Measurements from ENCODE around the gene PATL2.
"Not testable (repeated sequence)": the region's sequence is repeated elsewhere in the genome, so short reads cannot be mapped to it uniquely, and the experiment has no call there.

PATL2 gene

GRCh38 chr15:44654858-44655257 lies 56.3 kb downstream of the PATL2 start:
- no peak for DNase-seq (ENCODE audit: low read depth in 2 of 2, low spot score in 1 of 2)

GRCh38 chr15:44647637-44648036 lies 63.5 kb downstream of the PATL2 start:
- no peak for DNase-seq (ENCODE audit: low read depth in 2 of 2, low spot score in 1 of 2)

- no peak for DNase-seq (ENCODE audit: low read depth in 2 of 2, low spot score in 1 of 2)
Measured at GRCh38 chr15:44647036-44647435, 64.1 kb downstream of the PATL2 start.

- no peak for DNase-seq (ENCODE audit: low read depth in 2 of 2, low spot score in 1 of 2)
Measured at GRCh38 chr15:44646460-44646859, 64.7 kb downstream of the PATL2 start.

GRCh38 chr15:44641651-44642050 lies 69.5 kb downstream of the PATL2 start:
- no peak for DNase-seq (ENCODE audit: low read depth in 2 of 2, low spot score in 1 of 2)

- DNase-seq (ENCODE audit: low read depth in 2 of 2, low spot score in 1 of 2): no peak
Measured at GRCh38 chr15:44636976-44637375, 74.1 kb downstream of the PATL2 start.

GRCh38 chr15:44633603-44634002 lies 77.5 kb downstream of the PATL2 start:
- DNase-seq (ENCODE audit: low read depth in 2 of 2, low spot score in 1 of 2): no peak

GRCh38 chr15:44625286-44625685 lies 85.8 kb downstream of the PATL2 start:
- DNase-seq (ENCODE audit: low read depth in 2 of 2, low spot score in 1 of 2): not testable (repeated sequence)

GRCh38 chr15:44623178-44623577 lies 87.9 kb downstream of the PATL2 start:
- DNase-seq (ENCODE audit: low read depth in 2 of 2, low spot score in 1 of 2): no peak

- no peak for DNase-seq (ENCODE audit: low read depth in 2 of 2, low spot score in 1 of 2)
Measured at GRCh38 chr15:44620081-44620480, 91.0 kb downstream of the PATL2 start.

GRCh38 chr15:44616974-44617373 lies 94.1 kb downstream of the PATL2 start:
- no peak for DNase-seq (ENCODE audit: low read depth in 2 of 2, low spot score in 1 of 2)

Measured in stimulated activated CD8-positive, alpha-beta memory T cell treated with anti-CD3 and anti-CD28 coated beads, Interleukin-4, amount 100 ng/mL, for 4 hours (primary cell).